Left ventricle myocardium inferior (tissue), 1 donor: ENCODE results near the gene BACH1. TPM values are rescaled to one million over a fixed set of nuclear protein-coding genes. Genes with fewer than 3 reads are reported as not detected.

Source experiments
- DNase-seq: peaks from one replicate; pipeline ENCODE4 v3.0.0-alpha.2; 2020
- H3K27ac ChIP-seq: fragments of 200-600 bp; replicated peaks from 2 replicates; pipeline ENCODE4 v1.8.0; 2021
- H3K27me3 ChIP-seq: fragments of 200-600 bp; 2 replicates; pipeline ENCODE4 v1.8.0; 2021; ENCODE audit warnings: low read depth
- H3K36me3 ChIP-seq: fragments of 200-600 bp; 2 replicates; pipeline ENCODE4 v1.8.0; 2021
- H3K4me1 ChIP-seq: fragments of 200-600 bp; 2 replicates; pipeline ENCODE4 v1.8.0; 2021
- H3K4me3 ChIP-seq: fragments of 200-600 bp; 2 replicates; pipeline ENCODE4 v1.8.0; 2021; ENCODE audit warnings: mild to moderate bottlenecking, moderate library complexity
- H3K9me3 ChIP-seq: fragments of 200-600 bp; replicated peaks from 2 replicates; pipeline ENCODE4 v1.8.0; 2021
- CTCF ChIP-seq: fragments of 200-600 bp; IDR thresholded peaks from 2 replicates; pipeline ENCODE4 v1.8.0; 2021; ENCODE audit warnings: antibody characterized with exemption, mild to moderate bottlenecking, borderline replicate concordance
- intact Hi-C: fragments of 100-400 bp; cut with micrococcal nuclease; formaldehyde crosslinking; loops from one replicate; pipeline ENCODE4 v1.11.0; 2022
- total RNA-seq: library from RNA; stranded (reverse); fragmentation: NEBNext Ultra II Directional; extraction: Animal tissue kit (Norgen Biotek cat#: 25700); gene quantifications from one replicate; pipeline ENCODE4 v1.2.1, GENCODE V29; 2021
- donor health status: DM: no; HTN: yes; CAD: no; lungs with severe emphysema.

BACH1 gene
- total RNA-seq, 1 donor from 2014 or later = 38.3 TPM

DNA sequence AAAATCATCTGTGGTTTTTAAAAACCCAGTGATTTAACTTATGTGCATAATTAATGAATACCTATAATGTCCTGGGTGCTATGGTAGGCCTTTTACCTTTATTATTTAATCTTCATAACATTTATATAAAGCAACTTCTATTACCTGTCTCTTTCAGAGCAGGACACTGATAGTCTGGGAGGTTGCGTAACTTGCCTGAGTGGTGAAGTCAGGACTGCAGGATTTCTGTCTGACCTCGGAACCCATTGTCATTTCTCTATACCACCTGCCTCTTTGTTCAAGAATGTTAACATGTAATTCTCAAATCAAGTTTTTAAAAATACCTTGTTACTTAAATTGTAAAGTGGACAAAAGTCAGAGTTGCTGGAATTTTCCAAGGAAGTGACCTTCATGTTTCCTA lies 41.0 kb upstream of the BACH1 start:
- intact Hi-C loops = no loop called here
- Histone ChIP-seq H3K36me3 (peaks cover 18% of the 10 kb centered on the region), H3K27me3 (no peaks in the 10 kb centered on the region), H3K27ac (no peak overlapping the region), H3K9me3 (peaks cover 22% of the 10 kb centered on the region), H3K4me1 (peaks cover 8% of the 10 kb centered on the region), H3K4me3 (no peak overlapping the region)
- TF ChIP-seq CTCF = no peak
- no peak for DNase-seq

DNA sequence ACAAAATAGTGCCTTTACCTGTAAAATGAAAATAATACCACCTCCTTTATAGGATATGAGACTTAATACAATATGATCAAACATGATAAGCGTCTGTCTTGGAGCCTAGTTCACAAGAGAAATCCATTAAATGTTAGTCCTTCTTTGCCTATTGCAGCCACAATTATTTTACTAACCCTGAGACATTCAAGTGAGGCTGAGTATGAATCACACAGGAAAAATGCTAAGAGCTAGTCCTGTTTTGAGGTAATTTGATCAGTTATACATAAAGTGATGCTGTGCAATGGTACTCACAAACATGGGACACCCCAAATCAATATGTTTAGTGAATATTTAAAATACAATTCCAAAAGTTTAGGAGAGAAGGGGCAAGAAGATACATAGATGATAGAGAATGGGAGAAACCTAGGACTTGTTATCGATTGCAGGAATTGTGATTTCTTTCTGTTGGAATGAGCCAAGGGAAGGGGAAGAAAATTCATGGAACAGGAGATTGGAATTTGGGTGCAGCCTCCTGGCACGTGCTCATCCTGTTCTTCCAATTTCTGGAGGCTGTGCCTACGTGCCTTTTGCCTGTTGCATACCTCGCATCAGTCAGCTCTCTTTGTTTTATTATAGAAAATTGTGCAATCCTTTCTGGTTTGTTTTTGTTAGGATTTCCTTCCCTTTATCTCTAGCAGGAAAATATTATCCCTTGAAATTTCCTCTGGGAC lies 39.9 kb upstream of the BACH1 start:
- peaks cover 9% of the 10 kb centered on the region for H3K36me3 ChIP-seq
- intact Hi-C loops = no loop called here
- H3K9me3 ChIP-seq = peaks cover 14% of the 10 kb centered on the region
- H3K27ac ChIP-seq = no peak overlapping the region
- no peaks in the 10 kb centered on the region for H3K27me3 ChIP-seq
- no peak for DNase-seq
- no peak overlapping the region for H3K4me3 ChIP-seq
- peaks cover 8% of the 10 kb centered on the region for H3K4me1 ChIP-seq
- TF ChIP-seq CTCF = no peak

DNA sequence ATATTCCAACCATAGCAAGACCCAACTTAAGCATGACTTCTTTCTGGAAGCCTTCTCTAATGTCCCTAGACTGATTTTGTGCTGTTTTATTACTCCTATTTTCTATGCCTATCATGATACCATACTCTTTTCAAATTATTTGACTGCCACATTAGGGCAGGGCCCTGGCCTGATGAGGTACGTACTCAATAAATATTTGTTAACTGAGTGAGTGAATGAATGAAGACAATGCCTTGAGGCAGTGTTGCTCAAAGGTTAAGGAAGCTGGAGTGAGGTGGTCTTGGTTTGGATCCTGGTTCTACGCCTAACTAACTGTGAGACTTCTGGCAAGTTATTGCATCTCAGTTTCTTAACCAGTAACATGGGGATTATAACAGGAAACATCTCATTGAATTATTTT lies 38.3 kb upstream of the BACH1 start:
- no peak for TF ChIP-seq CTCF
- Histone ChIP-seq H3K27me3 (no peaks in the 10 kb centered on the region), H3K36me3 (no peaks in the 10 kb centered on the region), H3K27ac (no peak overlapping the region), H3K4me3 (no peak overlapping the region), H3K9me3 (no peaks in the 10 kb centered on the region), H3K4me1 (peaks cover 8% of the 10 kb centered on the region)
- no peak for DNase-seq
- intact Hi-C loops = no loop called here

DNA sequence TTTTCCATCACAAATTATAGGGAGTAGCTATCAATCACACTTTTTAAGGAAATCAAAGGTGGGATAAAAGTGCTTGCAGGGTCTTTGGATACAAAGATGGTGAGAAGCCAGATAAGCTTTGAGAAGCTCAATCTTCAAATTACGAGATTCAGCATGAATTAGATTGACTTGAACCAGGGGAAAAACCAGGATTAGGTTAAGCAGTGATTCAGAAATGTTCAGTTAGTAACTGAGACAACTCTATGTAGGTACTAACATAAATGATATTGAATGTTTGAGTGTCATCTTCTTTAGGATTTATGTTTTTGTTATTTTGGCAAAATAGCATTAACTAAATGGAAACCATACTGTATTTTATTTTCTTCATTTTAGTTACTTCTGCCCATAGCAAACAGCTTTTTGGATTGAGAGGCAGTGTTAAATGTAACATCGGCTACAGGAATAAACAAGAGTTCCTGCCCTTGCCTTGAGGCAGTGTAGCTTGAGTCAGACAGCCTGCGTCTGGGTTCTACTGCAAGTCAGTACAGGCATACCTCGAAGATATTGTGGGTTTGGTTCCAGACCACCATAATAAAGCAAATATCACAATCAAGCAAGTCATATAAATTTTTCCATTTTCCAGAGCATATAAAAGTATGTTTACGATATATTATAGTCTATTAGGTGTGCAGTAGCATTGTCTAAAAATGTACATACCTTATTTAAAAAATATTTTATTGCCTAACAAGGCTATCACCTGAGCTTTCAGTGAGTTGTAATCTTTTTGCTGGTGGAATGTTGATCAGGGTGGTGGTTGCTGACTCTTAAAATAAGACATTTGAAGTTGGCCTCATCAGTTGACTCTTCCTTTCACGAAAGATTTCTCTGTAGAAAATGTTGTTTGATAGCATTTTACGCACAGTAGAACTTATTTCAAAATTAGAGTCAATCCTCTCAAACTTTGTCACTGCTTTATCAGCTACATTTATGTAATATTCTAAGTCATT lies 36.9 kb upstream of the BACH1 start:
- no peaks in the 10 kb centered on the region for H3K9me3 ChIP-seq
- H3K27me3 ChIP-seq = no peaks in the 10 kb centered on the region
- H3K27ac ChIP-seq = no peak overlapping the region
- no peak overlapping the region for H3K4me3 ChIP-seq
- DNase-seq = no peak
- no peaks in the 10 kb centered on the region for H3K36me3 ChIP-seq
- peaks cover 8% of the 10 kb centered on the region for H3K4me1 ChIP-seq
- intact Hi-C loops = no loop called here
- TF ChIP-seq CTCF = no peak

GRCh38 chr21:29264721-29265120 lies 34.0 kb upstream of the BACH1 start:
- no peak overlapping the region for H3K27ac ChIP-seq
- intact Hi-C loops = no loop called here
- no peaks in the 10 kb centered on the region for H3K9me3 ChIP-seq
- H3K4me3 ChIP-seq = no peak overlapping the region
- no peak for DNase-seq
- no peak for TF ChIP-seq CTCF
- no peaks in the 10 kb centered on the region for H3K27me3 ChIP-seq
- H3K4me1 ChIP-seq = no peaks in the 10 kb centered on the region
- no peaks in the 10 kb centered on the region for H3K36me3 ChIP-seq
